T-helper 2 cell (primary cell): ENCODE results near the gene TRMT1.
"Not testable (repeated sequence)": the region's sequence is repeated elsewhere in the genome, so short reads cannot be mapped to it uniquely, and the experiment has no call there.

Experiments used
- DNase-seq, 5 experiments: peaks; one replicate each; pipeline versions ENCODE4 v3.0.0 to v3.0.0-alpha.2; 2012 to 2022
- total RNA-seq, 2 donors: gene quantifications; one replicate each; lab custom pipeline; 2026; lab: John Stamatoyannopoulos, UW

Gene TRMT1
- 56.1 to 62.1 reads per million in 2 donors for total RNA-seq

DNA sequence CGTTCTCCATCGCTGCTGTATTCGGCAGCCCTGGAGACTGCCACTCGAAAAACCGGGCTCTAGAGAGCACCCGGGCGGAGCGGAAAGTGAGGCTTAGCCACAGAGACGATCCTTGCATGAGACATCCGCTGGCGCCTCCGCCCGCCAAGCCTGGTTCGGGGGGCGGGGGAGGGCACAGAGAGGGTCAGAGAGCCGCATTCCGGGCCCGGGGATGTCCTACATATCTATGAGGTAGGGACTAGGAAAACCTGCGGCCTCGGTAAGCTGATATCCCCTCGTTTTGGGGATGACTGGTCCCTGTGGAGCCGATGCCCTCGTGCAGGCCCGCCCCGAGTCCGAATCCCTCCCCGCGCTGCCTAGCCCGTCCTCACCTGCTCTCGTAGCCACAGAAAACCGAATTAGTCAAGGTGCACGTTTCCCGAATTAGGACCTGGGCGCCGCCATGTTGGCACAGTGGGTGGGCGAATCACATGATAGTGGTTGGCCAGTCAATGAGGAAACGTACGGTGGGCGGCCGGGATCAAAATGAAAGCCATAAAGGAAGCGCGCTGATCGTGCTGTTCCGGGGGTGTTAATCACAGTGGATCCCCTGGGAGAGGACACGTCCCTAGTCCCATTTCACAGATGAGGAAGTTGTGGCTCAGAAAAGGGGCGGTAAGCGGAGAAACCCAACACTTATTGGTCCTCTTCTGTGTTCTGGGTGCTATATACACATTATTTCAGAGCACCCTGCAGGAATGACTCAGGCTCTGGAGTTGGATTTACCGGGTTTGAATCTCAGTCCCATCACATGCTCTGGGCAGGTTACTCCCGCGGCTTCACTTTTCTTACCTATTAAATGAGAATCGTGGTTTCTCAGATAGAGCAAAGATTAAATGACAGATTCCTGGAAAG is at the start of gene TRMT1:
TSS of gene TRMT1 (minus strand) at position 459 of the 894 bp plus-strand sequence. CDS start at position 118, 341 bp downstream.
- peak; percentile 74 to 92 (median 84) for DNase-seq

DNA sequence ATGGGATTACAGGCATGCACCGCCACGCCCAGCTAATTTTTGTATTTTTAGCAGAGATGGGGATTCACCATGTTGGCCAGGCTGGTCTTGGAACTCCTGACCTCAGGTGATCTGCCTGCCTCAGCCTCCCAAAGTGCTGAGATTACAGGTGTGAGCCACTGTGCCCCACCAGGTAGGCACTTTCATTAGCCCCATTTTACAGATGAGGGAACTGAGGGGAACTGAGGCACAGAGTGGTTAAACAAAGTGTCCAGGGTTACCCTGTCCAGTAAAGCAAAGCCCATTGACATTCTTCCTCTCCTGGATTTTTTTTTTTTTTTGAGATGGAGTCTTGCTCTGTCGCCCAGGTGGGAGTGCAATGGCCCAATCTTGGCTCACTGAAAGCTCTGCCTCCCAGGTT is 49.6 kb upstream of the TRMT1 start:
- not testable (repeated sequence) for DNase-seq

DNA sequence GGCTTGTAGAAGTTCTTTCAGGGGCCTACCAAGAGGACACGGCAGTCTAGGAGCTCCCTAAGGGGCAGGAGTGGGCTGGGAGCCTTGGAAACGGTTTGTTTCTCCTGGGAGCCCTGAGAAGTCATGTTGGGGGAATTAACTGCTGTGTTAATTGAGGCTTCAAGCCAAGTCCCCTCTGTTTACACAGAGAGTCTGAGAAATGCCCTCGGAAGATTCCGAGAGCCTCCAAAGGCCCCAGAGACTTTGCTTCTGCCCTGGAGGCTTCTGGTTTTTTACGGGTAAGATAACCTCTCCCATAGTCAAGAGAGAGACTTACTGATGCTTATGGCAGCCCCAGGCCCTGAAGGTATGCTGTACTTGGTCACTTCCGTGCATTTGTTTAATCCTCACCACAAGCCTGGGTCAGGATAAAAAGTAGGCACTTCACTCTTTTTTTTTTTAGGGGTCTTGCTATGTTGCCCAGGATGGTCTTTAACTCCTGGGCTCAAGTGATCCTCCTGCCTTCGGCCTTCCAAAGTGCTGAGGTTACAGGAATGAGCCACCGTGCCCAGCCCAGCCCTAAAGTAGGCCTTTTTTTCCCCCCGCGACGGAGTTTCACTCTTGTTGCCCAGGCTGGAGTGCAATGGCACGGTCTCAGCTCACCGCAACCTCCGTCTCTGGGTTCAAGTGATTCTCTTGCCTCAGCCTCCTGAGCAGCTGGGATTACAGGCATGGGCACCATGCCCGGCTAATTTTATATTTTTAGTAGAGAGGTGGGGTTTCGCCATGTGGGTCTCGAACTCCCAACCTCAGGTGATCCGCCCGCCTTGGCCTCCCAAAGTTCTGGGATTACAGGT is 48.8 kb upstream of the TRMT1 start:
- no peak for DNase-seq

DNA sequence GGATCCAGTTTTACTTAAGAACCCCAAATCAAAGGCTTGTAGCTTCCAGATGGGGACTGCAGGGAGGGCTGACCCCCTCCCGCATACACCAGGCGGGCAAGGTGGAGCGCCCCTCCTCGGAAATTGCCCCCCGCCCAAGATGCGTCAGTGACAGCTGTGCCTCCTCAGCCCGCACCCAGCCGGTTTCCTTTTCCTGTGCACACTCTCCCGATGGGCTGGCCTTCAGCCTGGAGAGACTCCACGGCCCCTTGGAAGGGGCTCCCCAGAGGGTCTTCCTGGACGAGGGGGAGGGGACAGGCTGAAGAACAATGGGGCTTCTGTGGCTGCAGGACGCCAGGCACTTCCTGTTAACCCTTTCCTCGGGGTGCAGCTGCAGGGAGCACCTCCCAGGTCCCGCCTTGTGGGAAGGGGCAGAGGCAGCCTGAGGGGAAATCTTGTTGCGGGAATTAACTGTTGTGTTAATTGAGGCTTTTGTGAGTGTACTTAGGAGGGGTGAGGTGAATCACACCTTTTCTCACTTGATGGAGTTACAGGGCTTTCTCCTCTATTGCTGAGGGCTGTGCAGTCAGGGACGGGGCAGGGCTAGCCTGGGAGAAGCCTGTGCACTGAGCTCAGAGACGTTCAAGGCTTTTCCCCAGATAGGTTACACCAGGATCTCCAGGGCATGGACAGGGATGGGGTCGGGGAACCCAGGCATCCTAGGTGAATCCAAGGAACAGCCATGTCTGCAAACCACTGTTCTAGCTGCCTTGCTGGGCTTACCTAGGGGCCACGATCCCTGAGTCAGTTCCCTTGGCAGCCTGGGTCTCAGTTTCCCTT is 48.0 kb upstream of the TRMT1 start:
- peak in 4 of 5 experiments; percentile 5 to 49 (median 36) for DNase-seq

DNA sequence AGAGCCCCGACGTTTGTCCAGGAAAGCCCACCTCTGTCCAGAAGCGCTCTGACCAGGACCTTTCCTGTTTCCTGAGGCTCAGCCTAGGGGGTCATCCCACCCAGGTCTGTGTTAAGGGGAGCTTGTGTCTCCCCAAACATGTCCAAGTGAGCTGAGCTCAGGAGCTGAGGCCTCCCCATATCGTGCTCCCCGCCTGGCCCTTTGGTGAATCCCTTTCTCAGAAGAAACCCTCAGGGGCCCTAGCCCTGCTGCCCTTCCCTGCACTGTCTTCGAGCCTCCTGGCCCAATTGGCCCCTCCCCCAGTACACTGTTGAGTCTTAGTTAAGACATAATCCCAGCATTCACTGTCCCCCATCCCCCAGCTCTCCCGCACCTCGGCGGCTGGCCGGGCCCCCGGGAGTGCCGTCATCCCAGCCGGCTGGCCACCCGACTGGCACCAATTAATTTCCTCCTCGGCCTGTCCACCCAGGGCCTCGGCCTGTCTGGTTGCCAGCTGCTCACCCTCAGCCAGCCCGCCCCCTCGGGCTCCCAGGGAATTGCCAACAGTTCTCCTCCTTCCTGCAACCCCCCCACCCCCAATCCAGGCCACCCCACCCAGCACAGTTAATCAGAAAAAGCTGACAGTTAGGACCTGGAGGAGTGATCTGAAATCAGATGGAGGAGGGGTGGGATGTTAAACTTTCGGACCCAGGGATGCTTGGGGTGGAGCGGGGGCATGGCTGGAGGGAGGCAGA is 47.2 kb upstream of the TRMT1 start:
- DNase-seq = peak in 1 of 5 experiments; percentile 60

DNA sequence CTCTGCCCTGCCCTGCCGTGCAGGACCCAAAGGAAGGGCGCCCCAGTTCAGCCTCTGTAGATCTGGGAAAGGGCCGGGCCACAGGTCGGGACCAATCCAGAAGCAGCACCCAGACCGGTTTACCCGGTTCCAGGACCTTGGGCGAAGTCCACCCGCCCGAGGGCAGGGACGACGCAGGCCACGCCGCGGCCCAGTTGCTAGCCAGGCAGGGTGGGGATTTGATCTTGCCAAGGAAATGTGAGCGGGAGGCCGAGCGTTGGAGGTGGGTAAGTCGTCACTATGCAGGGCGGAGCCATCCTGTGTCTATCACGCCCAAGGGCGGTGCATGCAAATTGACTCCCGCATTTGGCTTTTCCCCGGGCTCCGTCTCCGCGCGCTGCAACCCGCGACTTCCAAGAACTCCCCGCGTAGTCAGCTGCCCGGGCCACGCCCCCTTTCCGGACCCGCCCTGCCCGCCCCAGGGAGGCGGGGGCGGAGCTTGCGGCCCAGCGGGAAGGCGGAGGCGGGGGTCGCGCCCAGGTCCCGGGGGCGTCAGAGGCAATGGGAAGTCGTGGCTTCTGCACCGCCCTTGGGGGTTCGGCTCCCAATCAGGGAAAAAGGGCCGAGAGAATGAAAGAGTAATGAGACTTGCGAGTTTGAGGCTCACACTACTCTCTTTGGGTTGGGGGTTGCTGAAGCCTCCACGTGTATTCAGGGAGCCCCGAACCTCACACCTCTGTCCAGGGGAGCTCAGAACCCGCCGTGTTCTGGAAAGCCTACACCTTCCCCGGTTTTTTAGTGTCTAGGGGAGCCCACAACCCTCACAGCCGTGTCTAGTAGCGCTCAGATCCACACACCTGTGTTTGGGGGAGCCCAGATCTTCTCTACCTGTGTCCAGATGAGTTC is 46.4 kb upstream of the TRMT1 start:
- DNase-seq = peak; percentile 71 to 92 (median 77)

DNA sequence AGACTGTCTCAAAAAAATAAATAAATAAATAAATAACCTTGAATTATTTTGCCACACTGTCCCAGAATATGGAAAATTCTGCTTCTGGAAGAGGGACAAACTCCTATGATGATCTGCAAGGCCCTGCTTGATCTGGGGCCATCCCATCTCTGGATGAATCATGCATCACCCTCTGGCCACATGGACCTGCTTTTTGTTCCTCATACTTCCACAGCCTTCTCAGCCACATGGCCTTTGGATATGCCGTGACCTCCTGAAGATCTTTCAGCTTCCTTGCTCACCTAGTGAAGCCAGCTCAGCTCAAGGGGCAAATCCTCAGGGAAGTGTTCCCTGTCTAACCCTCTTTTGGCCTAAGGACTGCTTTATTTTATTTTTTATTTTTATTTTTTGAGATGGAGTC is 44.0 kb upstream of the TRMT1 start:
- no peak for DNase-seq

DNA sequence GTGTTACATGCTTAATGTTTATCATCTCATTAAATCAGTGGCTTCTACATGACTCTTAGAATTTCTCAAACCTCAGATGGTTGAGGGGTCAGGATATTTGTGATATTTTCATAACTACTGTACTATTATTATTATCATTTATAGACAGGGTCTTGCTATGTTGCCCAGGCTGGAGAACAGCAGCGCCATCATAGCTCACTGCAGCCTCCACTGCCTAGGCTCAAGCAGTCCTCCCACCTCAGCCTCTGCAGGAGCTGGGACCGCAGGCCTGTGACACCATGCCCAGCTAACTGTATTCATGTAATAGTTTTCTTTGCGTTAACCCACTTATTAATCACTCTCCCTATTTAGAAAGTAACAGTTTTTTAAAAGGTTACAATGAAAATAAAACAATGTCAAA is 43.2 kb upstream of the TRMT1 start:
- DNase-seq = no peak

- DNase-seq = peak; percentile 39 to 87 (median 73)
Observed at GRCh38 chr19:13155472-13156359, 39.2 kb upstream of the TRMT1 start.

GRCh38 chr19:13154911-13155471 is 38.5 kb upstream of the TRMT1 start:
- DNase-seq = peak; percentile 50 to 86 (median 76)

DNA sequence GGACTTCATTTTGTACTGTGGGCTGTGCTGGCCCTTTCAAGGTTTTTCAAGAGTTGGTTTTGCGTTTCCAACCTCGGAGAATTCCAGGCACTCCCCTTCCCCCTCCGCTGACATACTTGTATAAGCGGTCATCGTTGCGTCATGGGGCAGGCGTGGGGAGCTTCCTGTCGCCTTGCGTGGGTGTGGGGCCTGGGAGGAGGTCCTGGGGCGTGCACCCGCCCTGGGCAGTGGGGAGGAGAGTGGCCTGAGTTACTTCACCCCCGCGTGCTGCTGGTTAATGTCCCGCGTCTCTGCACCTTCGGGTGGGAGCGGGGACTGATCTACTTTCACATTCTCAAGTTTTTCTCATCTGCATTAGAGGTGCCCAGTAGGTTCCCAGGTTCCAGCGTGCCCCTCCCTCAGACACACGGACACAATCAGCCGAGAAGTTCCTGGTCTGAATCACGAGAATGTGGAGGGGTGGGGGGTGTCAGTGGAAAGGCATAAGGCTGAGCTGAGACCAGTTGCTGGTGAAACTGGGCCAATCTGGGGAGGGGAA is 37.8 kb upstream of the TRMT1 start:
- DNase-seq = peak in 4 of 5 experiments; percentile 40 to 65 (median 45)

DNA sequence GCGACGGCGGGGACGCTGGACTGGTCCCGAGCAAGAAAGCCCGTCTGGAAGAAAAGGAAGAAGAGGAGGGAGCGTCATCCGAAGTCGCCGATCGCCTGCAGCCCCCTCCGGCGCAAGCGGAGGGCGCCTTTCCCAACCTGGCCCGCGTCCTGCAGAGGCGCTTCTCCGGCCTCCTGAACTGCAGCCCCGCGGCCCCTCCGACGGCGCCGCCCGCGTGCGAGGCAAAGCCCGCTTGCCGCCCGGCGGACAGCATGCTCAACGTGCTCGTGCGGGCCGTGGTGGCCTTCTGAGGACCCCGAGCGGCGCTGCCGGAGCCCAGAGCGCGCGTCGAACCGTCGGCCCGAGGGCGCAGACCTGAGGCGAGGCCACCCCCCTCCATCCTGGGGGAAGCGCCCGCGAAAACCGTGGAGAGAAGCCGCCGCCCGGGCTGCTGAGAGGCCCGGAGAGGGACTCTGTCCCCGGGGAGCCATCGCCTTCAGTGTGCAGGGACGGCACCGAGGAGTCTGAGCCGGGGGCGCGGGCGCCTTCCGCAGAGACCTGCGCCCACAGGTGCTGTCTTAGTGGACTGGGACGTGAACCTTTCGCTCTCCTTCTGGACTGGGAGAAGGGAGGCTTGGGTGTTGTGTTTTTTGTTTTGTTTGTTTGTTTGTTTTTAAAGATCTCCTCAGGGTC is 37.2 kb upstream of the TRMT1 start:
- no peak for DNase-seq

DNA sequence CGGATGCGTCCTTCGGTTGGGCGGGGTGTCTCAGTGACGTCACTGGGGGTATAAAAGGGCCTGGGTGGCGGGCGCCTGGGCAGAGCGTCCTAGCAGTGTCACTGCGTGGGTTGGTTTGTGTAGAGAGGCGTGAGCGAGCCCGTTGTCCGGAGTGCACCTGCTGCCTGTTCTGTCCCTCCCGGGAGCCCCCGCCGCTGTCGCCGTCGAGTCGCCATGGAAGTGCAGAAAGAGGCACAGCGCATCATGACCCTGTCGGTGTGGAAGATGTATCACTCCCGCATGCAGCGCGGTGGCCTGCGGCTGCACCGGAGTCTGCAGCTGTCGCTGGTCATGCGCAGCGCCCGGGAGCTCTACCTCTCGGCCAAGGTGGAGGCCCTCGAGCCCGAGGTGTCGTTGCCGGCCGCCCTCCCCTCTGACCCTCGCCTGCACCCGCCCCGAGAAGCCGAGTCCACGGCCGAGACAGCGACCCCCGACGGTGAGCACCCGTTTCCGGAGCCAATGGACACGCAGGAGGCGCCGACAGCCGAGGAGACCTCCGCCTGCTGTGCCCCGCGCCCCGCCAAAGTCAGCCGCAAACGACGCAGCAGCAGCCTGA is 36.5 kb upstream of the TRMT1 start:
- DNase-seq = peak; percentile 91 to 95 (median 94)

DNA sequence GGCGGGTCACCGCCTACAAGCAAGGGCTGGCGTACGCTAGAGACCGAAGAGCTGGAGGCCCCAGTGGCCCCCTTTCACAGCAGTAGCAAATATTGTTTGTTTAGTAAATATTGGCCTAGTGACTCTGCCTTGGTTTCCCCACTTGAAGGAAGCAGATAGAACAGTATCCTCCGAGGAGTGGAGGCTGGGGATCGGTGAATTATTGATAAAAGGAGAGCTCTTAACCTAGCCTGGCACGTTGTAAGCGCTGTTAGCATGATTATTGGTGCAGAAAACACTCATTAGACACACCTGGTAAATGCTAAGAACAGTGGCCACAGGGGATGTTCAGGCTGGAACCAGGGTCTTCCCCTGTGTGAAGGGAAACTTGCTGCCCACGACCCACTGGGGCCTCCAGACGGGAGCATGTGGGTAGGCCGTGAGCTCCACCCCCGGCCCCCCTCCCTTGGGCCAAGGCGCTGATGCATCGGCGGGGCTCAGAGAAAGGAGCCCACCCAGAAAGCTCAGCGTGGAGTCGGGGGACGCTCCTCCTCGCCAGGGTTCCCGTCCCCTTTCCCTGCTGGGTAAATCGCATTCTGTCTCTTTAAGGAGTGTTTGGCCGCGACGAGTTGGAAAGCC is 35.9 kb upstream of the TRMT1 start:
- no peak for DNase-seq

DNA sequence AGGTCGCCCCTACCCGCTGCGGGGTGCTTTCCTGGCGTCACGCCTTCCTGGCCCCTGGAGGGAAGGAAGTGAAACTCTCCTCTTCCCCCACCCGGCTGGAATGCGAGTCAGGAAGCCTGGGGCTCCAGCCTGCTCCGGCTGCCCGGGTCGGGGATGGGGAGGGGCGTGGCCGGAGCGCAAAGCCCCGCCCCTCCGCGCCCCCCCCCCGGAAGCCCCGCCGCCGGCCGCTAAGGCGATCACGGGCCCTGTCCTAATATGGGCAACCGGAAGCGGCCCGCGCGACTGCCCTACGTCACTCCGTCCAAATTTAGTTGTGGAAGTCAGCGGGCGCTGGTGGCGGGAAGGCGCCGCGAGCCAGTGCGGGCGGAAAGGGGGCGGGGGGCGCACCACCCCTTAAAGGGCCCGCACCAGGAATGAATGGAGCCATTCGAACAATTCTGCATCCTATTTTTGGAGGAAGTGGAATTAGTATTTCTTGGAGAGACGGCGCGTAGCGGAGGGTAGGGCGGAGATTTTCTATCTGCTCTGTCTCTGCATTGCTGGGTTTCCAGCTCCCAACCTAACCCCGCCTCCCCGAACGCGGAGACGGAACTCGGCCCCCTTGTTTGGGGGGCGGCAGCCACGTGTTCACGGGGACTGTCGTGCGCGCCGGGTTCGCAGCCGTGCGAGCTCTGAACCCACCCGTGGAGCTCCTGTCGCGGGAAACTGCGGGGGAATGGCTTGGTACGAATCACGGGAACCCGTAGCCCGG is 35.2 kb upstream of the TRMT1 start:
- peak; percentile 91 to 97 (median 93) for DNase-seq

GRCh38 chr19:13150931-13151604 is 34.5 kb upstream of the TRMT1 start:
- DNase-seq = peak in 2 of 5 experiments; percentile 22 to 49
